ENCODE measurements around the gene LYZL6. TPM values are rescaled to one million over a fixed set of nuclear protein-coding genes. Genes with fewer than 3 reads are reported as not detected.

LYZL6 gene
- total RNA-seq, 1 experiment from 2014 or later = not detected

- CTCF ChIA-PET = interaction anchor here (0.6 to 9.9 kb wide), 3 partner anchors 11 to 182 kb away, joined by 3 to 284 read pairs (median 4); no protein-coding TSS in a partner anchor
- POLR2A ChIA-PET = no interaction called here
- intact Hi-C loops (cut with micrococcal nuclease) = no loop called here
- no peak for DNase-seq (ENCODE audit: unreplicated experiment)
- BruUV-seq (replicated peaks) = no TSS peak
- Mint-ChIP-seq H3K4me3 (ENCODE audit: unreplicated experiment) (no peak overlapping the region), H3K9me3 (ENCODE audit: unreplicated experiment) (no peaks in the 10 kb centered on the region), H3K27me3 (ENCODE audit: insufficient read depth, unreplicated experiment) (peaks cover 52% of the 10 kb centered on the region), H3K27ac (ENCODE audit: low read depth, unreplicated experiment) (no peak overlapping the region), H3K36me3 (ENCODE audit: insufficient read depth, unreplicated experiment) (no peaks in the 10 kb centered on the region), H3K4me1 (ENCODE audit: insufficient read depth, unreplicated experiment) (no peaks in the 10 kb centered on the region)
- no peak for TF ChIP-seq CTCF (IDR thresholded peaks at IDR 0.05; ENCODE audit: unreplicated experiment)
Measured at GRCh38 chr17:35965272-35965671, 21.8 kb upstream of the LYZL6 start.

DNA sequence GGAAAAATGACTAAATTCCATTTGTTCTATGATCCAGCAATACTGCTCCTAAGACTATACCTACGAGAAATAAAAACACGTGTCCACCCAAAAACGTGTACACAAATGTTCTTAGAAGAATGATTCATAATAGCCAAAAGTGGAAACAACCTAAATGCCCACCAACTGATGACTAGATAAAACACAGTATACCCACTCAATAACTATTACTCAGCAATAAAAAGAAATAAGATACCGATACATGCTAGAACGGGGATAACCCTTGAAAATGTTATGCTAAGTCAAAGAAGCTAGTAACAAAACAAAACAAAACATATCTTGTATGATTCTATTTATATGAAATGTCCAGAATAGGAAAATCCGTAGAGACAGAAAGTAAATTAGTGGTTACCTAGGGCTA lies 20.1 kb upstream of the LYZL6 start:
- no peaks in the 10 kb centered on the region for H3K4me1 Mint-ChIP-seq (ENCODE audit: insufficient read depth, unreplicated experiment)
- intact Hi-C loops (cut with micrococcal nuclease) = no loop called here
- DNase-seq (ENCODE audit: unreplicated experiment) = no peak
- H3K4me3 Mint-ChIP-seq (ENCODE audit: unreplicated experiment) = no peak overlapping the region
- CTCF ChIA-PET = interaction anchor here (0.6 to 1.2 kb wide), 2 partner anchors 26 to 186 kb away, joined by 3 to 5 read pairs; no protein-coding TSS in a partner anchor
- POLR2A ChIA-PET = no interaction called here
- no peaks in the 10 kb centered on the region for H3K9me3 Mint-ChIP-seq (ENCODE audit: unreplicated experiment)
- BruUV-seq (replicated peaks) = no TSS peak
- H3K27me3 Mint-ChIP-seq (ENCODE audit: insufficient read depth, unreplicated experiment) = peaks cover 61% of the 10 kb centered on the region
- H3K27ac Mint-ChIP-seq (ENCODE audit: low read depth, unreplicated experiment) = no peak overlapping the region
- no peaks in the 10 kb centered on the region for H3K36me3 Mint-ChIP-seq (ENCODE audit: insufficient read depth, unreplicated experiment)
- TF ChIP-seq CTCF (IDR thresholded peaks at IDR 0.05; ENCODE audit: unreplicated experiment) = no peak

DNA sequence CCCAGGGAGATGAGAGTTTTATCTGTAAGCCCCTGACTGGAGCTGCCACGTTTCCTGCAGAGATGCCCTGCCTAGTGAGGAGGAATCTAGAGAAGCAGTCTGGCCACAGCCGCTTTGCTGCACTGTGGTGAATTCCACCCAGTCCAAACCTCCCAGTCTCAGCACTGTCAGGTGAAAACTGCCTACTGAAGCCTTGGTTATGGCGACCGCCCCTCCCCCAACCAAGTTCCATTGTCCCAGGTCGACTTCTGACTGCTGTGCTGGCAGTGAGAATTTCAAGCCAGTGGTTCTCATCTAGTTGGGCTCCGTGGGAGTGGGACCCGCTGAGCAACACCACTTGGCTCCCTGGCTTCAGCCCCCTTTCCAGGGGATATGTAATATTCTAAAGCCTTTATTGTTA lies 10.2 kb upstream of the LYZL6 start:
- CTCF ChIA-PET = no interaction called here
- no peaks in the 10 kb centered on the region for H3K36me3 Mint-ChIP-seq (ENCODE audit: insufficient read depth, unreplicated experiment)
- POLR2A ChIA-PET = no interaction called here
- BruUV-seq (replicated peaks) = no TSS peak
- intact Hi-C loops (cut with micrococcal nuclease) = no loop called here
- TF ChIP-seq CTCF (IDR thresholded peaks at IDR 0.05; ENCODE audit: unreplicated experiment) = no peak
- H3K4me3 Mint-ChIP-seq (ENCODE audit: unreplicated experiment) = no peak overlapping the region
- peaks cover 59% of the 10 kb centered on the region for H3K27me3 Mint-ChIP-seq (ENCODE audit: insufficient read depth, unreplicated experiment)
- H3K9me3 Mint-ChIP-seq (ENCODE audit: unreplicated experiment) = no peaks in the 10 kb centered on the region
- H3K27ac Mint-ChIP-seq (ENCODE audit: low read depth, unreplicated experiment) = no peak overlapping the region
- no peaks in the 10 kb centered on the region for H3K4me1 Mint-ChIP-seq (ENCODE audit: insufficient read depth, unreplicated experiment)
- no peak for DNase-seq (ENCODE audit: unreplicated experiment)

DNA sequence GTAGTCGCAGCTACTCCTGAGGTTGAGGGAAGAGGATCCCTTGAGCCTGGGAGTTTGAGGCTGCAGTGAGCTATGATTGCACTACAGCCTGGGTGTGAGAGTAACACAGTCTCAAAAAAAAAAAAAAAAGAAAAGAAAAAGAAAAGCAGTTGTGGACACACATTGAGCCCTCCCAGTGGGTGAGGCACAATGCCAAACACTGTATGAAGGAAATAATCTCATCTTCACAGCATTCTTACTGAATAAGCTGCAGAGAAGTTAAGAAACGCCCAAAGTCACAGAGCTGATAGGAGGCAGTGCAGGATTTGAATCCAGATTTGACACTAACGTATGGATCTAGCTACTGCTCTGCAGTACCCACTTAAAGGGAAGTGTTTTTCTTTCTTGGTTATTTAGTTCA lies 5.9 kb upstream of the LYZL6 start:
- TF ChIP-seq CTCF (IDR thresholded peaks at IDR 0.05; ENCODE audit: unreplicated experiment) = no peak
- no peaks in the 10 kb centered on the region for H3K36me3 Mint-ChIP-seq (ENCODE audit: insufficient read depth, unreplicated experiment)
- peaks cover 23% of the 10 kb centered on the region for H3K27me3 Mint-ChIP-seq (ENCODE audit: insufficient read depth, unreplicated experiment)
- no peak overlapping the region for H3K27ac Mint-ChIP-seq (ENCODE audit: low read depth, unreplicated experiment)
- H3K4me1 Mint-ChIP-seq (ENCODE audit: insufficient read depth, unreplicated experiment) = no peaks in the 10 kb centered on the region
- H3K9me3 Mint-ChIP-seq (ENCODE audit: unreplicated experiment) = no peaks in the 10 kb centered on the region
- CTCF ChIA-PET = interaction anchor here (0.6 to 3.4 kb wide), 7 partner anchors 9 to 201 kb away, joined by 3 to 13 read pairs (median 4); no protein-coding TSS in a partner anchor
- DNase-seq (ENCODE audit: unreplicated experiment) = no peak
- no TSS peak for BruUV-seq (replicated peaks)
- no peak overlapping the region for H3K4me3 Mint-ChIP-seq (ENCODE audit: unreplicated experiment)
- intact Hi-C loops (cut with micrococcal nuclease) = no loop called here
- POLR2A ChIA-PET = no interaction called here
